GM12872 (cell line): ENCODE results near the gene ISOC2.
A peak's percentile ranks its signal among the peaks of the same experiment; 100 is the strongest.
"Not testable (repeated sequence)": the region's sequence is repeated elsewhere in the genome, so short reads cannot be mapped to it uniquely, and the experiment has no call there.

ENCODE experiments used
- TF ChIP-seq, protein P1 (sequence below): IDR thresholded peaks from 3 replicates; pipeline ENCODE4 v1.5.1; 2011; ENCODE audit warnings: low read depth, mild to moderate bottlenecking, low read length, moderate library complexity; ENCODE audit not compliant: insufficient read depth

The ISOC2 gene

DNA sequence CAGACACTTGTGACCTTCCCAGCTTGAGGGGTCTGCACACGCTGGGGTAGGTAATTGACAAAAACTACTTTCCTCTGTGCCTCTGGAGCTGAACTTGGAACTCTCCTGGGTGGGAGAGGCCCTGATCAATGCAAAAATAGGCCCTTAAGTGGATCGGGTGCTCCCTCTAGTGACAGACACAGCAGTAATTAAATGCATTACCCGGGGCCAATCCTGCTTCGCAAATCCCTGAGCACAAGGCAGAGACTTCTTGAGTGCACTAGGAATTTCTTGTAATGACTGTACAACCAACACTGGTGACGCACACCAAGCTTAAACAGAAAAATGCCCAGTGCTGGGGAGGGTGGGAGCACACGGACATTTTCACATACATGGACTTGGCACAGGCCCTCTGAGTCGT is 43.3 kb downstream of the ISOC2 start:
- TF ChIP-seq, protein P1, sequence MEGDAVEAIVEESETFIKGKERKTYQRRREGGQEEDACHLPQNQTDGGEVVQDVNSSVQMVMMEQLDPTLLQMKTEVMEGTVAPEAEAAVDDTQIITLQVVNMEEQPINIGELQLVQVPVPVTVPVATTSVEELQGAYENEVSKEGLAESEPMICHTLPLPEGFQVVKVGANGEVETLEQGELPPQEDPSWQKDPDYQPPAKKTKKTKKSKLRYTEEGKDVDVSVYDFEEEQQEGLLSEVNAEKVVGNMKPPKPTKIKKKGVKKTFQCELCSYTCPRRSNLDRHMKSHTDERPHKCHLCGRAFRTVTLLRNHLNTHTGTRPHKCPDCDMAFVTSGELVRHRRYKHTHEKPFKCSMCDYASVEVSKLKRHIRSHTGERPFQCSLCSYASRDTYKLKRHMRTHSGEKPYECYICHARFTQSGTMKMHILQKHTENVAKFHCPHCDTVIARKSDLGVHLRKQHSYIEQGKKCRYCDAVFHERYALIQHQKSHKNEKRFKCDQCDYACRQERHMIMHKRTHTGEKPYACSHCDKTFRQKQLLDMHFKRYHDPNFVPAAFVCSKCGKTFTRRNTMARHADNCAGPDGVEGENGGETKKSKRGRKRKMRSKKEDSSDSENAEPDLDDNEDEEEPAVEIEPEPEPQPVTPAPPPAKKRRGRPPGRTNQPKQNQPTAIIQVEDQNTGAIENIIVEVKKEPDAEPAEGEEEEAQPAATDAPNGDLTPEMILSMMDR: peak; percentile 76

DNA sequence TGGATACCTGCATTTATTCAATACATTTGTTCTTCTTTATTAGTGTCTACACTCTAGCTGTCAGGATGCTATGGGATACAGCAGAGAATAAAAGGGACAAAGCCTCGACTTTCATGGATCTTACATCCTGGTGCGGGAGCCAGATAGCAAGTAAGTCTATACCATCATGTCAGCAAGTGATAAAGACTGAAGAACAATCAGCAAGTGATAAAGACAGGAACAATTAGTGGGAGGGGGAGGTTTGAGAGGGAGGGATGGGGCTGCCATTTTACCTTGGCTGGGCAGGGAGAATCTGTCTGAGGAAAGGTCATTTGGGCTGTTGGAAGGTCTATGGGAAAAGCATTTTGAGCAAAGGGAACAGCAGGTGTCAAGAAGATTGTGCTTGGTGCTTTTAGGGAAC is 51.3 kb downstream of the ISOC2 start:
- TF ChIP-seq, protein P1: no peak

DNA sequence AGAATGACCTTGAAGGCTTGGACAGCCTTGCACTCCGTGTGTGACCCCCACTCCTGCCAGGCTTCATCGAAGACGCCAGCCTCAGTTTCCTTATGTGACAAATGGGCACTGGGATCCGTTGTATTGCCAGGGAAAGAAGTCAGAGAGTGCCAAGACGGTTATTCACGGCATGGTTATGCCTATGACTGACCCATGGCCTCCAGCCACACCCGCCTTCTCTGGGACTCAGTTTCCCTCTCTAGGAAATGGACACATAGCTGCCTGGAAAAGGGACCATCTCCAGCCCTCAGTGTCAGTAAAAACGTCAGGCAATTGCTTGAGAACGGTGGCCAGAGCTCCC is 52.9 kb downstream of the ISOC2 start:
- TF ChIP-seq, protein P1: no peak

DNA sequence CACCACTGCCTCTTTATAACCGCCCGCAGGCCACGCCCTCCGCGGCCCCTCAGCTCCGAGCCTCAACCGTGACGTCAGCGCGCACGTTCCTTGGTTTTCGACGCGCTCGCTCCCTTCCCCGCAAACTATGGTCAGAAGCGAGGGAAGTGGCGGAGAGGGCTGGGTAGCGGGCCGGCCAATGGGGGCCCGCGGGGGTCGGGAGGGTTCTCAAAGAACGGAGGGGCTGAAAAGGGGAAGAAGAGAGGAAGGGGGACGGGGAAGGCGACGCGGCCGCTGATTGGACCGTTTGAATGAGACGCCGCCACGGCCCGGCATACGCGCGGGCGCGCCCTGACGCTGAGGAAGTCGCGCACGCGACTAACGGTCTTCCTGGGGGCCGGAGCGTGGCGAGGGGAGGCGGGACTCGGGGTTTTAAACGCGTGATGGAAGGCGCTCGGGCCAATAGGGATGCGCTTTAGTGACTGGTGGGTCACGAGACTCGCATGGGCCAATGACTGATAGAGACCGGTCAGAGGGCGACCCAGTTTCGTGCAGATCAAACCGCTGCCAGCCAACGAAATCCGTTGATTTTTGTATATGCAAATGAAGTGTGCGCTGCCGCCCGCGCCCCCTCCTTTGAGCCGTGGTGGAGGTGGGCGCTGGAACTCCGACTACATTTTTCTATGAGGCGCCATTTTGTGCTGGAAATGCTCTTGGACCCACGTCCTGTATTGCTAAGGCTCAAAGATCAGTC is 53.5 kb downstream of the ISOC2 start:
- TF ChIP-seq, protein P1: no peak

DNA sequence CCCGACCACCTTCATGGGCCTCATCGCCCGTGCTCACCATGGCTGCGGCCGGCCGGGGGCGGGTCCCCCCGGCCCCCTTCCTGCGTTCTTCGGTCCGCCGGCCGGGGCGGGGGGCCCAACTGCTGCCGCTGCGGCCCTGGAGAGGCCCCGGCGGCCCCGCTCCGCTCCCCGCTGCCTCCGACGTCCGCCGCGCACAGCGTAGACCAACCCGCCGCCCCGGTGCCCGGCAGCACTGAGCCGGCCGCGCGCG is 54.0 kb downstream of the ISOC2 start, which contains the start of gene UBE2S:
Gene UBE2S (minus strand): TSS at position 239 of the 250 bp plus-strand sequence. CDS start 199 bp downstream, at position 40.
- TF ChIP-seq, protein P1: not testable (repeated sequence)

DNA sequence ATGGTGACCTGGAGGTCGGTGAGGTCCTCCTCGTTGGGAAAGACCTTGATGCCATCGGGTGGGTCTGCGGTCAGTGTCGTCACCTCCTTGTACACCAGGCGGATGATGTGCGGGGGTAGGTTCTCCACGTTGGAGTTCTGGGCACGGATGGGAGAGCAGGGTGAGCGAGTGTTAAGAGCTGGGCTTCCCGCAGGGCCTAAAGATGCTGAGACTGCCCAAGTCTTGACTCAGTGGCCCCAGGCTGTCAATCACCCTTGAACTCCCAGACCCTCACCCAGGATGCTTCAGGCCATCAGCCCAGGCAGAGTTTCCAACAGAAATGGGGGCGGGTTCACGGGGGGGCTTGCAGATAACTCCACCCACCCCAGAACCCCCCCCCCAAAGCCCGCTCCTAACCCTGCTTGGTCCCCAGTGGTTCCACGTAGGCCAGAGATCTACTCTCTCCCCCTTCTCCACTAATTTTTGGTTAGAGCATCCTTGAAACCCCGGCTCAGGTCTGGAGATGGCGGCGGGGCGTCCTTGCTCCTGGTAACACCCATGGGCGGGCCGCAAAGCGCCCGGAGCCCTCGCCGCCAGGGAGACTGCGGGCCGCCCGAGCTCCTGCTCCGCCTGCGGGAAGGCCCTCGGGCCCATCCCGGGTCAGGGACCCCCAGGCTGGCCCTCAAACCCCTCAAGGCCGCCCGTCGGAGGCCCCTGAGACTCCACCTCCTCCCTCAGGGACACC is 54.5 kb downstream of the ISOC2 start:
- TF ChIP-seq, protein P1: no peak

DNA sequence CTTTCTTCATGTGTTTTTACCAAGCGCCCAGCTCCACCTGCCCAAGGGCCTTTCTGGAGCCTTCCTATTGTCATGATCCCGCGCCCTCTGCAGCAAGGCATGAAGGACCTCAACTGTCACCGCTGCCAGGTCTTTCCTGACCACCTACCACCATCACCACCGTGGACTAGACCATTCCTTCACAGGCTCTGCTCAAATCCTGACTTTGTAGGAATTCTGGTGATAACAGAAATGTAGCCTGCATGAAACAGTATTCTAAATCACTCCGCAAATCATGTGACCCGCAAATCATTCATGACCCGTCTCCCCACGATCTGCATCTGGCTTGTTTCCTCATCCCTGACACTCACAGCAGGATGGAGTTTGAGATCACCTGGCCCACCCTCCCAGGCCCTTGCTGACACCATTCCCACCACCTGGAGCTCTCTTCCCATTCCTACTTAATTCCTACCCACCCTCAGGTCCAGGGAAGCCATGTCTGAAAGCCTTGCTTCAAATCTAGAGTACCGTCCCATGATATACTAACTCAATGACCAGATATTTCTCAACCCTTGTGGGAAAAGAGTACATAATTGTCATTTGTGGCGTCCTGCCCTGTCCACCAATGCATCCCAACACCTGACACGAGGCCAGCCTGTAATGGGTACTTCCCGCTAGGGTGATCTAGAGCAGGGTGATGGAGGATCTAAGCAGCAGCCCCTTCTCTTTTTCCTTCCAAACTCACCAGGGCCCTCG is 55.2 kb downstream of the ISOC2 start:
- TF ChIP-seq, protein P1: no peak
